Stimulated activated CD4-positive, alpha-beta T cell treated with anti-CD3 and anti-CD28 coated beads, Interleukin-2, amount 100 ng/mL, for 24 hours (primary cell): ENCODE results near the gene ERVK3-1.
"Not testable (repeated sequence)": the region's sequence is repeated elsewhere in the genome, so short reads cannot be mapped to it uniquely, and the experiment has no call there.

ENCODE experiments used
- DNase-seq, 2 donors: peaks; one replicate each; pipeline ENCODE4 v3.0.0-alpha.2; 2020

Gene ERVK3-1

GRCh38 chr19:58346961-58347929 lies 42.1 kb downstream of the ERVK3-1 start:
- peak; percentile 63 to 73 for DNase-seq

- DNase-seq, result not testable (repeated sequence)
Measured at GRCh38 chr19:58348080-58348479, 42.9 kb downstream of the ERVK3-1 start.

- no peak for DNase-seq
Measured at GRCh38 chr19:58349590-58349989, 44.4 kb downstream of the ERVK3-1 start.

GRCh38 chr19:58350001-58350861 lies 45.1 kb downstream of the ERVK3-1 start:
- no peak for DNase-seq

GRCh38 chr19:58350871-58351557 lies 45.8 kb downstream of the ERVK3-1 start:
- DNase-seq, result no peak

- DNase-seq, result no peak
Measured at GRCh38 chr19:58351558-58351878, 46.3 kb downstream of the ERVK3-1 start.

- DNase-seq, result no peak
Measured at GRCh38 chr19:58351990-58352755, 47.0 kb downstream of the ERVK3-1 start.

- no peak for DNase-seq
Measured at GRCh38 chr19:58352760-58353671, 47.8 kb downstream of the ERVK3-1 start, which contains the start of gene A1BG. Gene A1BG (minus strand): TSS chr19:58353492. CDS start chr19:58353437, 55 bp downstream.

- DNase-seq, result no peak
Measured at GRCh38 chr19:58353717-58354477, 48.7 kb downstream of the ERVK3-1 start.

GRCh38 chr19:58354478-58355030 lies 49.4 kb downstream of the ERVK3-1 start:
- no peak for DNase-seq

GRCh38 chr19:58355215-58355796 lies 50.1 kb downstream of the ERVK3-1 start:
- no peak for DNase-seq

GRCh38 chr19:58355908-58356765 lies 51.0 kb downstream of the ERVK3-1 start:
- peak; percentile 30 to 47 for DNase-seq

- DNase-seq, result no peak
Measured at GRCh38 chr19:58356766-58357480, 51.7 kb downstream of the ERVK3-1 start.

GRCh38 chr19:58357481-58358145 lies 52.4 kb downstream of the ERVK3-1 start:
- DNase-seq, result no peak

- peak; percentile 60 to 62 for DNase-seq
Measured at GRCh38 chr19:58361900-58362271, 56.7 kb downstream of the ERVK3-1 start.

GRCh38 chr19:58362272-58362994 lies 57.3 kb downstream of the ERVK3-1 start, which contains the start of gene ZNF497:
Gene ZNF497 (minus strand): TSS chr19:58362751. CDS start chr19:58357635, 5,116 bp downstream.
- peak; percentile 97 to 98 for DNase-seq
